WERI-Rb-1 (cell line): ENCODE data around the gene CNGA2.

ENCODE experiments used
- DNase-seq: peaks from one replicate; pipeline ENCODE4 v3.0.0-alpha.2; 2020
- H3K27ac ChIP-seq: fragments of 250-450 bp; sonication (Bioruptor Pico); 2 replicates; pipeline ENCODE4 v1.5.1; 2020; ENCODE audit warnings: mild to moderate bottlenecking, moderate library complexity
- H3K27me3 ChIP-seq: fragments of 250-450 bp; sonication (Bioruptor Pico); 2 replicates; pipeline ENCODE4 v1.5.1; 2021; ENCODE audit warnings: mild to moderate bottlenecking, low read depth, moderate library complexity; ENCODE audit not compliant: insufficient read depth, severe bottlenecking
- H3K36me3 ChIP-seq: fragments of 250-450 bp; sonication (Bioruptor Pico); 2 replicates; pipeline ENCODE4 v1.5.1; 2020; ENCODE audit warnings: mild to moderate bottlenecking, moderate library complexity
- H3K4me3 ChIP-seq: 2 replicates; pipeline ENCODE4 v1.5.1; 2011; ENCODE audit warnings: low read depth, mild to moderate bottlenecking, control low read depth, low read length
- H3K9me3 ChIP-seq: fragments of 250-450 bp; sonication (Bioruptor Pico); 2 replicates; pipeline ENCODE4 v1.5.1; 2021; ENCODE audit warnings: mild to moderate bottlenecking, moderate library complexity; ENCODE audit not compliant: severe bottlenecking
- CTCF ChIP-seq: IDR thresholded peaks from 2 replicates; pipeline ENCODE4 v1.5.1; 2011; ENCODE audit warnings: low read depth, mild to moderate bottlenecking, control low read depth, inconsistent platforms, low read length

Gene CNGA2

GRCh38 chrX:151776936-151777335 lies 42.4 kb downstream of the CNGA2 start:
- Histone ChIP-seq H3K36me3 (no peaks in the 10 kb centered on the region), H3K27me3 (peaks cover 58% of the 10 kb centered on the region), H3K9me3 (no peaks in the 10 kb centered on the region), H3K4me3 (no peak overlapping the region), H3K27ac (no peak overlapping the region)
- TF ChIP-seq CTCF, result no peak
- DNase-seq, result no peak

- Histone ChIP-seq H3K27me3 (peaks cover 56% of the 10 kb centered on the region), H3K36me3 (no peaks in the 10 kb centered on the region), H3K27ac (no peak overlapping the region), H3K4me3 (no peak overlapping the region), H3K9me3 (no peaks in the 10 kb centered on the region)
- no peak for DNase-seq
- TF ChIP-seq CTCF, result no peak
Observed at GRCh38 chrX:151779258-151779657, 44.7 kb downstream of the CNGA2 start.

- Histone ChIP-seq H3K9me3 (no peaks in the 10 kb centered on the region), H3K36me3 (no peaks in the 10 kb centered on the region), H3K4me3 (no peak overlapping the region), H3K27ac (no peak overlapping the region), H3K27me3 (peaks cover 43% of the 10 kb centered on the region)
- no peak for TF ChIP-seq CTCF
- no peak for DNase-seq
Observed at GRCh38 chrX:151780621-151781020, 46.1 kb downstream of the CNGA2 start.

DNA sequence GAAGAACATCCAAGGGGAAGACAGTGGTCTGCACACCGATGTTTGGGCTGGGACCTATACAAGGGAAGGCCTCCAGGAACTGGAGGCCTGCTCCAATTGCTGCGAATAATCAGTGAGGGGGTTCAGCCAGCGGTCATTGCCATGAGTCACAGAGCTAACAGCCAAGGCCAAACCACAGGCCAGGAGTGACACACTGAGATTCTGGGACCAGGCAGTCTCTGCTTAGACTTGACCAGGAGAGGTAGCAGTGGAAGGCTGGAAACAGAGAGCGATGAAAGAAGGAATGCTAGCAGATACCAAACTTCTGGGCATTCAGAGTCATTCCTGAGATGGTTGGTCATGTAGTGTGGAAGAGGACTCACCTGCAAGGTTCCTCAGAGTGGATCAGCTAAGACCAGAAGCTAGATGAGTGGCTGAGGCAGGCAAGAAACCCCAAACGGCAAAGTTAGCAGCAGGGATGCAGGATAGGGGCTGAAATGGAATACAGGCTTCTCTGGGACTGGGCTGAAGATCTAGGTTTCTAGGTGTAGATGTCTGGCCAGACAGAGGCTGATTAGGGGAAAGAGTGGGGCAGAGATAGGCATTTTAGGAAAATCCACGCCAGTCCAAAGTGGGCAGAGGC lies 54.7 kb downstream of the CNGA2 start:
- no peak for TF ChIP-seq CTCF
- no peaks in the 10 kb centered on the region for H3K9me3 ChIP-seq
- no peak for DNase-seq

DNA sequence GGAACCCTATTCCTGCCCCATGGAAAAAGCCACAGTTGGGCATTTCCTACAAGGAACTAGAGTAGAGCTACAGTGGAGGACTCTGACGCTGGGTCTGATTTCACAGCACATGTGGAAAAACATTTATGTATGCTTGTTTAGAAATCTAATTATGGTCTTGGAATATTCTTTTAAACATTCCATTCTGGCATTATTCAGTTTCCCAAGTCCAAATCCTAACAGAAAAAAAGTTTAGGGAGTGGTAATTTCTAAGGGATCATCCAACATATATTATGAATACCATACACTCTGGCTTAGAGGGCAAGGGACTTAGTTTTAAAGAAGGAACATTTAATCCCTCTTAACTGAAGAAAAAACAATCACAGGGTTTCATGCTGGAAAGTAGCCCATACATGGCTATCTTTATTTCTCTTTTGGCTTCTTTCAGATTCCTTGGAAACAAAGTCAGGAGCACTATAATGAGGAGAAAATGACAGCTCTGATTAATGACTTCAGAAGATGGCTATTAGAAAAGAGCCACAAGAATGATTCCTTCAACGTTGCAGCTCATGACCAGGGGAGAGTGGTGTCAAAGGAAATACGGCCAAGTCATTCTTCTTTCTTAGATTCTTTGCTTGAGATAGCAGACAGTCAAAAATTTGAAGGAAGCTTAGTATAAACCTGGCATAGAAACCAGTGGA lies 56.1 kb downstream of the CNGA2 start:
- DNase-seq, result no peak
- H3K9me3 ChIP-seq, result no peaks in the 10 kb centered on the region
- no peak overlapping the region for H3K4me3 ChIP-seq
- H3K27ac ChIP-seq, result no peak overlapping the region
- no peaks in the 10 kb centered on the region for H3K36me3 ChIP-seq
- H3K27me3 ChIP-seq, result peaks cover 19% of the 10 kb centered on the region
- no peak for TF ChIP-seq CTCF

More for the DNA sequence above, 54.7 kb downstream of the CNGA2 start:
- Histone ChIP-seq H3K36me3 (no peaks in the 10 kb centered on the region), H3K4me3 (no peak overlapping the region), H3K27ac (no peak overlapping the region), H3K27me3 (peaks cover 19% of the 10 kb centered on the region)
